H1 (cell line): Measurements from ENCODE around the gene CTBP2. TPM values are rescaled to one million over a fixed set of nuclear protein-coding genes. Genes with fewer than 3 reads are reported as not detected.

Source experiments
- CTCF ChIA-PET: fragments of 300-600 bp; sonication (Branson Sonifier 250); formaldehyde crosslinking; loops from one replicate; lab custom pipeline; 2021; ENCODE audit not compliant: partially characterized antibody; lab: Charles Lee
- POLR2A ChIA-PET: fragments of 300-600 bp; sonication (Branson Sonifier 250); formaldehyde crosslinking; loops from one replicate; lab custom pipeline; 2021; ENCODE audit warnings: inconsistent platforms; ENCODE audit not compliant: partially characterized antibody; lab: Charles Lee
- DNase-seq, 2 experiments: peaks; one replicate each; pipeline versions ENCODE4 v3.0.0 to v3.0.0-alpha.2; 2010 to 2022; ENCODE audit warnings: low spot score in 2 of 2, low read depth in 1 of 2, mixed read lengths in 1 of 2
- FAIRE-seq: peaks from 2 replicates; lab custom pipeline; 2011; peaks lifted over from hg19 to GRCh38; lab: Jason Lieb, UNC
- H2AFZ ChIP-seq: 2 replicates; pipeline ENCODE4 v1.8.1; 2012; ENCODE audit warnings: low read length, inconsistent platforms
- H2AK5ac ChIP-seq: 2 replicates; pipeline ENCODE4 v1.6.1; 2013; ENCODE audit warnings: low read depth, low read length
- H2BK120ac ChIP-seq: replicated peaks from 2 replicates; pipeline ENCODE3; 2013; ENCODE audit warnings: low read depth, low read length, inconsistent platforms
- H2BK12ac ChIP-seq: 2 replicates; pipeline ENCODE4 v1.6.1; 2013; ENCODE audit warnings: low read depth, low read length
- H2BK15ac ChIP-seq: 2 replicates; pipeline ENCODE4 v1.6.1; 2013; ENCODE audit warnings: low read length
- H2BK20ac ChIP-seq: 2 replicates; pipeline ENCODE4 v1.6.1; 2013; ENCODE audit warnings: low read length
- H2BK5ac ChIP-seq: 2 replicates; pipeline ENCODE4 v1.6.1; 2013; ENCODE audit warnings: low read depth, low read length
- H3K14ac ChIP-seq: 2 replicates; pipeline ENCODE4 v1.6.1; 2013; ENCODE audit warnings: inconsistent platforms; ENCODE audit not compliant: insufficient read length
- H3K18ac ChIP-seq: 2 replicates; pipeline ENCODE4 v1.6.1; 2013; ENCODE audit warnings: low read length; ENCODE audit errors: extremely low read depth
- H3K23ac ChIP-seq: 2 replicates; pipeline ENCODE4 v1.6.1; 2013; ENCODE audit warnings: inconsistent platforms; ENCODE audit not compliant: insufficient read length
- H3K23me2 ChIP-seq: 2 replicates; pipeline ENCODE4 v1.6.1; 2013; ENCODE audit warnings: low read depth, low read length
- H3K27ac ChIP-seq: 2 replicates; pipeline ENCODE4 v1.6.1; 2011; ENCODE audit warnings: low read depth, low read length, inconsistent platforms
- H3K27me3 ChIP-seq, 4 experiments: replicated peaks in 1 of 4; 1 replicate in 1 of 4; 2 replicates in 3 of 4; pipeline versions ENCODE4 v1.6.1 to v1.8.1; 2011 to 2013; ENCODE audit warnings: low read length in 3 of 4, mild to moderate bottlenecking in 3 of 4, inconsistent platforms in 2 of 4, mixed read lengths in 2 of 4, moderate library complexity in 1 of 4; ENCODE audit not compliant: control insufficient read depth in 3 of 4, insufficient read depth in 3 of 4; ENCODE audit errors: extremely low read depth in 1 of 4
- H3K36me3 ChIP-seq, 4 experiments: 2 replicates each; pipeline versions ENCODE4 v1.6.1 to v1.8.1; 2011 to 2013; ENCODE audit warnings: mild to moderate bottlenecking in 4 of 4, low read length in 3 of 4, moderate library complexity in 2 of 4, control low read depth in 1 of 4, inconsistent platforms in 1 of 4; ENCODE audit not compliant: insufficient read depth in 4 of 4, control insufficient read depth in 2 of 4
- H3K4ac ChIP-seq: replicated peaks from 2 replicates; pipeline ENCODE3; 2013; ENCODE audit warnings: low read length, low read depth, mixed read lengths, inconsistent platforms; ENCODE audit not compliant: insufficient read length
- H3K4me1 ChIP-seq, 4 experiments: replicated peaks in 1 of 4; 1 replicate in 1 of 4; 2 replicates in 3 of 4; pipeline versions ENCODE4 v1.6.1 to v1.8.1; 2011 to 2013; ENCODE audit warnings: low read length in 3 of 4, inconsistent platforms in 2 of 4, mixed read lengths in 1 of 4; ENCODE audit not compliant: insufficient read depth in 4 of 4, control insufficient read depth in 3 of 4
- H3K4me2 ChIP-seq, 2 experiments: 2 replicates each; pipeline versions ENCODE4 v1.6.1 to v1.8.1; 2011 to 2013; ENCODE audit warnings: low read depth in 2 of 2, low read length in 2 of 2, control low read depth in 1 of 2, inconsistent platforms in 1 of 2, mild to moderate bottlenecking in 1 of 2; ENCODE audit not compliant: insufficient read depth in 1 of 2
- H3K4me3 ChIP-seq, 4 experiments: fragments of 200-600, 300-600 bp in 1 of 4; sonication (generic), shearing (Covaris generic), sonication (Bioruptor Twin) in 1 of 4; 2 replicates each; pipeline versions ENCODE4 v1.5.1 to v1.8.1; 2011 to 2016; ENCODE audit warnings: low read length in 4 of 4, low read depth in 3 of 4, control low read depth in 2 of 4, inconsistent platforms in 2 of 4, mild to moderate bottlenecking in 2 of 4, mixed read lengths in 1 of 4, moderate library complexity in 1 of 4; ENCODE audit not compliant: insufficient read depth in 2 of 4; ENCODE audit errors: extremely low read depth in 1 of 4
- H3K56ac ChIP-seq: replicated peaks from 2 replicates; pipeline ENCODE3; 2013; ENCODE audit warnings: low read depth, mild to moderate bottlenecking, mixed read lengths, low read length, inconsistent platforms; ENCODE audit not compliant: insufficient read length
- H3K79me1 ChIP-seq: 2 replicates; pipeline ENCODE4 v1.6.1; 2013; ENCODE audit warnings: low read depth, low read length, control low read depth
- H3K79me2 ChIP-seq, 2 experiments: 2 replicates each; pipeline versions ENCODE4 v1.6.1 to v1.8.1; 2012 to 2013; ENCODE audit warnings: low read length in 2 of 2, mild to moderate bottlenecking in 2 of 2, inconsistent platforms in 1 of 2; ENCODE audit not compliant: insufficient read depth in 2 of 2, control insufficient read depth in 1 of 2
- H3K9ac ChIP-seq, 4 experiments: replicated peaks in 1 of 4; 1 replicate in 1 of 4; 2 replicates in 3 of 4; pipeline versions ENCODE4 v1.6.1 to v1.8.1; 2011 to 2013; ENCODE audit warnings: low read depth in 3 of 4, low read length in 3 of 4, control low read depth in 2 of 4, mild to moderate bottlenecking in 2 of 4, moderate library complexity in 2 of 4, inconsistent platforms in 1 of 4; ENCODE audit errors: extremely low read depth in 1 of 4
- H3K9me3 ChIP-seq, 2 experiments: 2 replicates each; pipeline versions ENCODE4 v1.6.1 to v1.8.1; 2012 to 2013; ENCODE audit warnings: mild to moderate bottlenecking in 2 of 2, moderate library complexity in 2 of 2, control low read depth in 1 of 2, inconsistent platforms in 1 of 2, low read depth in 1 of 2, low read length in 1 of 2, mixed read lengths in 1 of 2; ENCODE audit not compliant: insufficient read depth in 2 of 2
- H4K20me1 ChIP-seq, 2 experiments: replicated peaks in 1 of 2; 2 replicates each; pipeline versions ENCODE3 to v1.8.1; 2011 to 2013; ENCODE audit warnings: inconsistent platforms in 2 of 2, low read length in 2 of 2, mild to moderate bottlenecking in 1 of 2; ENCODE audit not compliant: insufficient read depth in 2 of 2, control insufficient read depth in 1 of 2
- H4K5ac ChIP-seq: 2 replicates; pipeline ENCODE4 v1.6.1; 2013; ENCODE audit warnings: low read length, low read depth, mixed read lengths, inconsistent platforms; ENCODE audit not compliant: insufficient read length
- H4K8ac ChIP-seq: 2 replicates; pipeline ENCODE4 v1.8.0; 2013; ENCODE audit warnings: mild to moderate bottlenecking, moderate library complexity, low read length, inconsistent platforms; ENCODE audit not compliant: insufficient read depth; ENCODE audit errors: extremely low read depth
- H4K91ac ChIP-seq: replicated peaks from 2 replicates; pipeline ENCODE3; 2013; ENCODE audit warnings: low read length, mixed read lengths, inconsistent platforms; ENCODE audit not compliant: insufficient read length
- BACH1 ChIP-seq: IDR thresholded peaks from 2 replicates; pipeline ENCODE4 v1.6.1; 2012; ENCODE audit warnings: low read length, improper control_type of control experiment
- WGBS, 2 experiments: shearing (Covaris generic) in 1 of 2; methylation state at CpG; one replicate each; pipeline versions ENCODE4 v1.1.6 to v1.1.7; 2013 to 2015; ENCODE audit warnings: low lambda C conversion rate in 2 of 2, mixed read lengths in 2 of 2, inconsistent platforms in 1 of 2, low coverage in 1 of 2, missing lambda C conversion rate in 1 of 2; ENCODE audit not compliant: insufficient replicate concordance in 2 of 2, insufficient coverage in 1 of 2, insufficient read length in 1 of 2; ENCODE audit errors: extremely low coverage in 1 of 2, missing lambda C conversion rate in 1 of 2; 5-methylcytosine and 5-hydroxymethylcytosine counted together
- polyA plus RNA-seq, 7 experiments: library from polyadenylated mRNA; depleted of rRNA in 3 of 7; stranded (reverse) in 5 of 7; unstranded in 2 of 7; fragments of >200 nt in 5 of 7; fragments of 200-250 nt in 2 of 7; gene quantifications; 1 replicate in 5 of 7; 2 replicates in 1 of 7; 4 replicates in 1 of 7; pipeline versions ENCODE4 v1.2.1 to v1.2.3, GENCODE V29; 2011 to 2013; ENCODE audit warnings: missing spikeins in 2 of 7, mixed read lengths in 2 of 7
- total RNA-seq: library from RNA; stranded (reverse); fragmentation: NEBNext Ultra II Directional; extraction: Animal tissue kit (Norgen Biotek cat#: 25700); gene quantifications from 2 replicates; pipeline ENCODE4 v1.2.1, GENCODE V29; 2021

The CTBP2 gene
- total and polyA plus RNA-seq, 2 of the 8 experiments (the other 6 are each of a cell fraction or from before 2014, with no cell fraction given): 208 to 221 TPM

DNA sequence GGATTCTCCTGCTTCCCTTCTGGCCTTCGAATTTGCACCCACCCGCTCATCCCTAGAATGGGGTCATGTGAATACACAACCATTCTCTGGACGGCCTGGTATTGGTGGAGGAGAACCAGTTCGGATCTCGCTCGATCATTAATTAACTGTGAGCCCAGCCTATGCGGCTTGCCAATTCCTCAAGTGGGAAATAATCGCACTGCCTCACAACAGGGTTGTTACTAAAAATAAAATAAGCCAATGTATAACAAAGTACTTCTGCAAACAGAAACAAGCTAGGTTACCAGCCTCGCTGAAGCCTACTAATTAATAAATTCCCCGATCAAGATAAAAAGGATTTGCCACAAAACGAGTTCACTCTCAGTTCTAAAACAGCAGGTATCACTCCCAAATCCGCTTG is 16.2 kb downstream of the CTBP2 start:
- Histone ChIP-seq H4K91ac (no peak overlapping the region), H3K36me3 (peaks cover 0 to 33% (median 4%) of the 10 kb centered on the region in 4 experiments; a peak in 4 of 8 replicates), H3K4me1 (peaks cover 22 to 60% (median 47%) of the 10 kb centered on the region in 4 experiments), H2BK15ac (no peak overlapping the region), H2BK20ac (no peak overlapping the region), H3K14ac (no peak overlapping the region), H3K18ac (no peak overlapping the region), H2BK120ac (no peak overlapping the region), H2AK5ac (no peak overlapping the region), H3K27me3 (no peaks in the 10 kb centered on the region; a peak in 1 of 7 replicates), H3K27ac (no peak overlapping the region), H3K9ac (no peak overlapping the region), H3K9me3 (no peaks in the 10 kb centered on the region), H3K79me2 (peaks cover 87 to 100% of the 10 kb centered on the region in 2 experiments), H3K79me1 (peaks cover 17% of the 10 kb centered on the region), H3K56ac (no peak overlapping the region), H3K23me2 (no peaks in the 10 kb centered on the region), H3K4ac (no peak overlapping the region), H2BK5ac (no peak overlapping the region), H4K8ac (no peak overlapping the region), H3K4me3 (no peak overlapping the region), H2BK12ac (no peak overlapping the region; the same call in 1 of the 2 replicates), H3K4me2 (peak overlapping the region in 1 of 2 experiments; percentile 29; a peak in 1 of 4 replicates), H4K20me1 (peaks cover 60 to 75% of the 10 kb centered on the region in 2 experiments), H2AFZ (no peak overlapping the region), H4K5ac (no peak overlapping the region), H3K23ac (no peak overlapping the region)
- DNase-seq: no peak
- POLR2A ChIA-PET: no interaction called here
- FAIRE-seq: no peak
- CTCF ChIA-PET: interaction anchor here (0.6 to 2.6 kb wide), 7 partner anchors 9 to 218 kb away, joined by 3 to 9 read pairs (median 3); no protein-coding TSS in a partner anchor
- 87% methylated on average over 12 of the region's 12 CpGs; no CpG with 5 or more reads in 1 of the 2 experiments for WGBS, 2 experiments
- TF ChIP-seq BACH1: no peak
